ENCODE results near the gene SDHC.

SDHC gene

GRCh38 chr1:161314201-161314981 lies at the start of gene SDHC:
TSS of gene SDHC (plus strand) at chr1:161314381. CDS start at chr1:161314406, 25 bp downstream.
- Mint-ChIP-seq H3K27me3 (ENCODE audit: low read depth, poor library complexity) (peaks cover 16% of the 10 kb centered on the region), H3K9me3 (no peaks in the 10 kb centered on the region), H3K4me1 (peaks cover 38% of the 10 kb centered on the region), H3K4me3 (peak within 1 kb of the TSS; percentile 100), H3K27ac (peak within 1 kb of the TSS; percentile 99), H3K36me3 (ENCODE audit: low read depth) (peaks cover 4% of the 10 kb centered on the region)
- TF ChIP-seq CTCF (IDR thresholded peaks at IDR 0.05): peak; percentile 43
- peak; percentile 89 for DNase-seq

- H3K4me3 Mint-ChIP-seq: no peak overlapping the region
- H3K27me3 Mint-ChIP-seq (ENCODE audit: low read depth, poor library complexity): peaks cover 48% of the 10 kb centered on the region
- no peak overlapping the region for H3K27ac Mint-ChIP-seq
- H3K36me3 Mint-ChIP-seq (ENCODE audit: low read depth): no peaks in the 10 kb centered on the region
- no peaks in the 10 kb centered on the region for H3K9me3 Mint-ChIP-seq
- no peak for TF ChIP-seq CTCF (IDR thresholded peaks at IDR 0.05)
- DNase-seq: no peak
- H3K4me1 Mint-ChIP-seq: peaks cover 30% of the 10 kb centered on the region
These were observed 48.9 kb upstream of the SDHC start for GRCh38 chr1:161265305-161265704.

GRCh38 chr1:161266202-161266601 lies 48.0 kb upstream of the SDHC start:
- no peak for TF ChIP-seq CTCF (IDR thresholded peaks at IDR 0.05)
- H3K27ac Mint-ChIP-seq: no peak overlapping the region
- DNase-seq: no peak
- peaks cover 40% of the 10 kb centered on the region for H3K27me3 Mint-ChIP-seq (ENCODE audit: low read depth, poor library complexity)
- H3K9me3 Mint-ChIP-seq: no peaks in the 10 kb centered on the region
- peaks cover 21% of the 10 kb centered on the region for H3K4me1 Mint-ChIP-seq
- no peak overlapping the region for H3K4me3 Mint-ChIP-seq
- no peaks in the 10 kb centered on the region for H3K36me3 Mint-ChIP-seq (ENCODE audit: low read depth)

- Mint-ChIP-seq H3K27ac (no peak overlapping the region), H3K4me3 (no peak overlapping the region), H3K4me1 (peaks cover 15% of the 10 kb centered on the region), H3K36me3 (ENCODE audit: low read depth) (no peaks in the 10 kb centered on the region), H3K9me3 (no peaks in the 10 kb centered on the region), H3K27me3 (ENCODE audit: low read depth, poor library complexity) (peaks cover 40% of the 10 kb centered on the region)
- no peak for TF ChIP-seq CTCF (IDR thresholded peaks at IDR 0.05)
- DNase-seq: no peak
These were observed 47.3 kb upstream of the SDHC start for GRCh38 chr1:161266836-161267235.

GRCh38 chr1:161267321-161267720 lies 46.9 kb upstream of the SDHC start:
- Mint-ChIP-seq H3K36me3 (ENCODE audit: low read depth) (no peaks in the 10 kb centered on the region), H3K9me3 (no peaks in the 10 kb centered on the region), H3K27ac (no peak overlapping the region), H3K4me3 (no peak overlapping the region), H3K27me3 (ENCODE audit: low read depth, poor library complexity) (peaks cover 38% of the 10 kb centered on the region), H3K4me1 (peaks cover 13% of the 10 kb centered on the region)
- no peak for DNase-seq
- no peak for TF ChIP-seq CTCF (IDR thresholded peaks at IDR 0.05)

- H3K4me1 Mint-ChIP-seq: peaks cover 4% of the 10 kb centered on the region
These were observed 40.8 kb upstream of the SDHC start for GRCh38 chr1:161273402-161273801.

More at GRCh38 chr1:161273402-161273801, 40.8 kb upstream of the SDHC start:
- Mint-ChIP-seq H3K27ac (no peak overlapping the region), H3K36me3 (ENCODE audit: low read depth) (no peaks in the 10 kb centered on the region), H3K9me3 (no peaks in the 10 kb centered on the region), H3K27me3 (ENCODE audit: low read depth, poor library complexity) (peaks cover 47% of the 10 kb centered on the region), H3K4me3 (no peak overlapping the region)
- no peak for DNase-seq
- TF ChIP-seq CTCF (IDR thresholded peaks at IDR 0.05): no peak
